Measurements from ENCODE around the gene FITM1.

FITM1 gene

GRCh38 chr14:24181371-24182077, 51.1 kb downstream of the FITM1 start:
- DNase-seq = no peak

All from anterior cingulate cortex (tissue), 58 donors.